NT2/D1 (cell line): ENCODE measurements around the gene GNB5.

Source experiments
- YY1 ChIP-seq: IDR thresholded peaks from 2 replicates; pipeline ENCODE4 v1.6.1; 2011; ENCODE audit not compliant: insufficient read length, insufficient read depth
- ZNF274 ChIP-seq: IDR thresholded peaks from 2 replicates; pipeline ENCODE4 v1.6.1; 2011; ENCODE audit warnings: mild to moderate bottlenecking, low read depth, low read length

DNA sequence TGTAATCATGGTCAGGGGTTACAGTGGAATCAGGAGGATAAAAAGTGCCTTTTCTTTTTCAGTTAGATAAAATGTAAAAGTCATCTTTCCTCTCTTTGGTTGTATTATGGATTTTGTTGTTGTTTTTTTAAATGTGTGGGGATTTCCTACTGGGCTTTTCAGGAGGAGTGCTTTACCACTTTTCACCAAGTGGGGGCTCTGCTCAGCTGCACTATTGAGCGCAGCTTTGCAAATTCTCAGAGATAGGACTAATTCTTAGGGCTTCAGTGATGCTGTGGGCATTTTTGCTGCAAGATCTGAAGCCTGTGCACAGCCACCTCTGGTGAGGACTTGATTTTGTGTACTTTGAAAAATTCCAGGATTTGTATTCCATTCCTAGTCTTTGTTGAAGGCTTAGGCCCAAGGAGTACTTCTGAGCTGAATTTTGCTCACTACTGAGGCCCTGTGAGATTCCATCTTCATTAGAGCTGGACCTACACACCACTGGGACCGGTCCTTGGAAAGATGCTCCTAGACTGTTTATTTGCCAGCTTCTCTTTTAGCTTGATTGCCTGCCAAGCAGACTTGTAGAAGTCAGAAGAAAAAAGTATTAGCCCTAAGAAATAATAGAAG, 7.5 kb downstream of the GNB5 start:
- TF ChIP-seq ZNF274 (no peak), YY1 (no peak)
